SU-DHL-6 (cell line): ENCODE data around the gene ANKFY1.

ENCODE experiments used
- EZH2phosphoT487 ChIP-seq: fragments of 200-600 bp; sonication (generic), shearing (Covaris generic); conservative IDR thresholded peaks from 2 replicates; pipeline ENCODE4 v1.6.1; 2018; ENCODE audit warnings: mild to moderate bottlenecking, antibody characterized with exemption, low read length, moderate library complexity, mixed read lengths
- TF ChIP-seq, protein P1 (sequence below): fragments of 200-600 bp; sonication (generic); IDR thresholded peaks from one replicate; pipeline ENCODE4 v1.5.1; 2017; ENCODE audit warnings: antibody characterized with exemption, mild to moderate bottlenecking, low read length, moderate library complexity; ENCODE audit not compliant: insufficient read depth, poor library complexity, severe bottlenecking

DNA sequence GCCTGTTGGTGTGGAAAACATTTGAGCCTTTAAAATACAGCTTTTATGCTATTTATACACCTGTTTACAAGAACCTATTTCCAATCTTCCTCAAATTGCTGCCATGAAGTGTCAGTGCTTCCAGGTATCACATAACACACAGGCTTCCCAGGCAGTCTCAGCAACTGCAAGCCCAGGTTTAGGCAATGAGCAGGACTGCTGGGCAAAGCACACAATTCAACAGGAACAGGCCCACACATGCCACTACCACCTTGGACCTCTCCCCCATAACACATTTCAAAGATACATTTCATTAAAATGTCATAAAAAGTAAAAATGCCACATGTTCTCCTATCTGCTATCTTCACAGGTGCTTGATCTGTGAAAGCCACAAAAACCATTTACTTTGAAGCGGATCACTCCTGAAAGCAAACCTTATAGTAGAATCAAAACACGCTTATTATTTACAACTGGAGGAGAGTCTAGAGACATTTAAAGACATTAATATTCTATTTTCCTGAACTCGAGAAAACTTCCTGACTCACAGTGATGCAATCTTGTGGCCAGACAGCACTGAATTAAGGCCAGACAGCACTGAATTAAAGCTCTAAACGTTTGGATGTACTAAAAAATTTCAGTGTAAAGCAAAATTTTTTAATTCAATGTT, 31.5 kb downstream of the ANKFY1 start:
- TF ChIP-seq, protein P1, sequence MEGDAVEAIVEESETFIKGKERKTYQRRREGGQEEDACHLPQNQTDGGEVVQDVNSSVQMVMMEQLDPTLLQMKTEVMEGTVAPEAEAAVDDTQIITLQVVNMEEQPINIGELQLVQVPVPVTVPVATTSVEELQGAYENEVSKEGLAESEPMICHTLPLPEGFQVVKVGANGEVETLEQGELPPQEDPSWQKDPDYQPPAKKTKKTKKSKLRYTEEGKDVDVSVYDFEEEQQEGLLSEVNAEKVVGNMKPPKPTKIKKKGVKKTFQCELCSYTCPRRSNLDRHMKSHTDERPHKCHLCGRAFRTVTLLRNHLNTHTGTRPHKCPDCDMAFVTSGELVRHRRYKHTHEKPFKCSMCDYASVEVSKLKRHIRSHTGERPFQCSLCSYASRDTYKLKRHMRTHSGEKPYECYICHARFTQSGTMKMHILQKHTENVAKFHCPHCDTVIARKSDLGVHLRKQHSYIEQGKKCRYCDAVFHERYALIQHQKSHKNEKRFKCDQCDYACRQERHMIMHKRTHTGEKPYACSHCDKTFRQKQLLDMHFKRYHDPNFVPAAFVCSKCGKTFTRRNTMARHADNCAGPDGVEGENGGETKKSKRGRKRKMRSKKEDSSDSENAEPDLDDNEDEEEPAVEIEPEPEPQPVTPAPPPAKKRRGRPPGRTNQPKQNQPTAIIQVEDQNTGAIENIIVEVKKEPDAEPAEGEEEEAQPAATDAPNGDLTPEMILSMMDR = no peak
- no peak for TF ChIP-seq EZH2phosphoT487
